ENCODE results near the gene CBFB. TPM values are rescaled to one million over a fixed set of nuclear protein-coding genes. Genes with fewer than 3 reads are reported as not detected.

The CBFB gene
- total RNA-seq, 1 experiment from 2014 or later = 87.1 TPM

GRCh38 chr16:67025210-67025550, 3.8 kb upstream of the CBFB start:
- Mint-ChIP-seq H3K27ac (ENCODE audit: low read depth, unreplicated experiment) (no peak overlapping the region), H3K4me1 (ENCODE audit: insufficient read depth, unreplicated experiment) (no peaks in the 10 kb centered on the region), H3K27me3 (ENCODE audit: insufficient read depth, unreplicated experiment) (no peaks in the 10 kb centered on the region), H3K4me3 (ENCODE audit: unreplicated experiment) (no peak overlapping the region), H3K9me3 (ENCODE audit: unreplicated experiment) (no peaks in the 10 kb centered on the region), H3K36me3 (ENCODE audit: insufficient read depth, unreplicated experiment) (no peaks in the 10 kb centered on the region)
- CTCF ChIA-PET = interaction anchor here (0.6 kb wide), 1 partner anchor 422 kb away, joined by 3 read pairs; no protein-coding TSS in a partner anchor
- DNase-seq (ENCODE audit: unreplicated experiment) = no peak
- no TSS peak for BruUV-seq (replicated peaks)
- no peak for TF ChIP-seq CTCF (IDR thresholded peaks at IDR 0.05; ENCODE audit: unreplicated experiment)
- intact Hi-C loops (cut with micrococcal nuclease) = no loop called here
- POLR2A ChIA-PET = interaction anchor here (0.6 kb wide), 1 partner anchor 100 kb away, joined by 3 read pairs; no protein-coding TSS in a partner anchor

GRCh38 chr16:67026570-67026969, 2.4 kb upstream of the CBFB start:
- no peaks in the 10 kb centered on the region for H3K27me3 Mint-ChIP-seq (ENCODE audit: insufficient read depth, unreplicated experiment)
- H3K27ac Mint-ChIP-seq (ENCODE audit: low read depth, unreplicated experiment) = no peak overlapping the region
- no TSS peak for BruUV-seq (replicated peaks)
- CTCF ChIA-PET = interaction anchor here (0.6 to 1.1 kb wide), 3 partner anchors 8 to 48 kb away, joined by 3 read pairs; no protein-coding TSS in a partner anchor
- no peak for DNase-seq (ENCODE audit: unreplicated experiment)
- no peak overlapping the region for H3K4me3 Mint-ChIP-seq (ENCODE audit: unreplicated experiment)
- no peak for TF ChIP-seq CTCF (IDR thresholded peaks at IDR 0.05; ENCODE audit: unreplicated experiment)
- intact Hi-C loops (cut with micrococcal nuclease) = no loop called here
- no peaks in the 10 kb centered on the region for H3K9me3 Mint-ChIP-seq (ENCODE audit: unreplicated experiment)
- no peaks in the 10 kb centered on the region for H3K4me1 Mint-ChIP-seq (ENCODE audit: insufficient read depth, unreplicated experiment)
- peaks cover 12% of the 10 kb centered on the region for H3K36me3 Mint-ChIP-seq (ENCODE audit: insufficient read depth, unreplicated experiment)
- POLR2A ChIA-PET = interaction anchor here (0.6 kb wide), 1 partner anchor 221 kb away, joined by 3 read pairs; no protein-coding TSS in a partner anchor

GRCh38 chr16:67027046-67027445, 1.9 kb upstream of the CBFB start:
- DNase-seq (ENCODE audit: unreplicated experiment) = no peak
- no peak overlapping the region for H3K27ac Mint-ChIP-seq (ENCODE audit: low read depth, unreplicated experiment)
- CTCF ChIA-PET = interaction anchor here (0.6 to 1.1 kb wide), 4 partner anchors 9 to 357 kb away, joined by 3 to 4 read pairs (median 3); no protein-coding TSS in a partner anchor
- no peaks in the 10 kb centered on the region for H3K9me3 Mint-ChIP-seq (ENCODE audit: unreplicated experiment)
- intact Hi-C loops (cut with micrococcal nuclease) = no loop called here
- TF ChIP-seq CTCF (IDR thresholded peaks at IDR 0.05; ENCODE audit: unreplicated experiment) = no peak
- H3K4me1 Mint-ChIP-seq (ENCODE audit: insufficient read depth, unreplicated experiment) = no peaks in the 10 kb centered on the region
- H3K36me3 Mint-ChIP-seq (ENCODE audit: insufficient read depth, unreplicated experiment) = peaks cover 16% of the 10 kb centered on the region
- no peaks in the 10 kb centered on the region for H3K27me3 Mint-ChIP-seq (ENCODE audit: insufficient read depth, unreplicated experiment)
- no peak overlapping the region for H3K4me3 Mint-ChIP-seq (ENCODE audit: unreplicated experiment)
- BruUV-seq (replicated peaks) = no TSS peak
- POLR2A ChIA-PET = no interaction called here

DNA sequence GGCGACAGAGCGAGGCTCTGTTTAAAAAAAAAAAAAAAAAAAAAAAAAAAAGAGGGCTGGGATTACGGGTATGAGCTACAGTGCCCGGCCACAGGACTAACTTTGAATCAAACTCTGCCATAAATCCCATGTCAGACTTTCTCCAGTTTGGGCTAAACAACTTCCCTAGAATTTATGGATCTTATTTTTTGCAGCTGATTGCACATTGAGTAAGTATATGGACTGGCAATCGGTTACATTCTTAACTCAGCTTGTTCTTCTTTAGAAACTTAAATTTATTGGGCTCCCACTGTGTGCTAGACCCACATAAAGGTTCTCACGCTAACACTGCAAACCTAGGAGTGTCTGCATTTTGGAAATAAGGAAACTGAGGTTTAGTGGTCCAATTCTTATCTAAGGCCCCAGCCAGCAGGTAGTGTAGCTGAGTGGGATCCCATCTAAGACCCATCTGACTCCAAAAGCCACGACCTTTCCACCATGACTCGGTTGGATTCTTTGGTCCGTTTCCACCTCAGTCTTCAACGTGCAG, 718 bp upstream of the CBFB start:
- intact Hi-C loops (cut with micrococcal nuclease) = no loop called here
- POLR2A ChIA-PET = interaction anchor here (0.5 to 4.2 kb wide), 20 partner anchors 10 to 453 kb away, joined by 3 to 37 read pairs (median 3); partner anchors contain the start of genes ATP6V0D1, FBXL8 and PDP2
- DNase-seq (ENCODE audit: unreplicated experiment) = no peak
- BruUV-seq (replicated peaks) = TSS peak; percentile 90
- H3K9me3 Mint-ChIP-seq (ENCODE audit: unreplicated experiment) = no peaks in the 10 kb centered on the region
- H3K4me1 Mint-ChIP-seq (ENCODE audit: insufficient read depth, unreplicated experiment) = no peaks in the 10 kb centered on the region
- CTCF ChIA-PET = interaction anchor here (0.6 to 1.6 kb wide), 9 partner anchors 10 to 505 kb away, joined by 3 to 13 read pairs (median 3); no protein-coding TSS in a partner anchor
- TF ChIP-seq CTCF (IDR thresholded peaks at IDR 0.05; ENCODE audit: unreplicated experiment) = no peak
- H3K27me3 Mint-ChIP-seq (ENCODE audit: insufficient read depth, unreplicated experiment) = no peaks in the 10 kb centered on the region
- H3K36me3 Mint-ChIP-seq (ENCODE audit: insufficient read depth, unreplicated experiment) = peaks cover 17% of the 10 kb centered on the region
- H3K4me3 Mint-ChIP-seq (ENCODE audit: unreplicated experiment) = peak overlapping the region; percentile 76
- H3K27ac Mint-ChIP-seq (ENCODE audit: low read depth, unreplicated experiment) = no peak overlapping the region
